ENCODE measurements around the gene CYP2B6. TPM values are rescaled to one million over a fixed set of nuclear protein-coding genes. Genes with fewer than 3 reads are reported as not detected.

CYP2B6 gene
- total and polyA plus RNA-seq, 2 experiments from 2014 or later, result 3.9 to 8.4 TPM

GRCh38 chr19:40960062-40960685, 30.9 kb upstream of the CYP2B6 start:
- no peak overlapping the region for H3K4me2 ChIP-seq
- no peak overlapping the region for H3K27ac Mint-ChIP-seq
- no peaks in the 10 kb centered on the region for H3K4me1 ChIP-seq (ENCODE audit: insufficient read depth)
- DNase-seq (ENCODE audit: low spot score), result no peak
- H3K27me3 ChIP-seq (ENCODE audit: insufficient read depth), result no peaks in the 10 kb centered on the region
- H2AFZ ChIP-seq, result no peak overlapping the region
- no peaks in the 10 kb centered on the region for H3K4me1 Mint-ChIP-seq
- H3K9me3 Mint-ChIP-seq, result peaks cover 17% of the 10 kb centered on the region
- TF ChIP-seq ZNF331 (CRISPR knock-in tag; IDR thresholded peaks at IDR 0.05; ENCODE audit: low read depth) (no peak), STAT1 (IDR thresholded peaks at IDR 0.05; ENCODE audit: unreplicated experiment) (no peak), CREB1 (CRISPR knock-in tag; IDR thresholded peaks at IDR 0.05; ENCODE audit: low read depth) (no peak), ZNF462 (CRISPR knock-in tag; IDR thresholded peaks at IDR 0.05) (no peak), ETS1 (IDR thresholded peaks at IDR 0.05) (no peak), EZH2 (IDR thresholded peaks at IDR 0.05; ENCODE audit: low read depth, unreplicated experiment) (no peak), POLR2AphosphoS5 (IDR thresholded peaks at IDR 0.05; ENCODE audit: low read depth) (no peak), JUNB (IDR thresholded peaks at IDR 0.05; ENCODE audit: unreplicated experiment) (no peak), CTCF (conservative IDR thresholded peaks at IDR 0.05; ENCODE audit: low read depth in 2 of 2) (no peak), EZH2phosphoT487 (IDR thresholded peaks at IDR 0.05; ENCODE audit: unreplicated experiment) (no peak), REST (IDR thresholded peaks at IDR 0.05; ENCODE audit: unreplicated experiment) (no peak), NANOG (IDR thresholded peaks at IDR 0.05; ENCODE audit: borderline replicate concordance) (no peak)
- no peaks in the 10 kb centered on the region for H3K79me2 ChIP-seq (replicated peaks; ENCODE audit: insufficient read depth)
- no peaks in the 10 kb centered on the region for H4K20me1 ChIP-seq (replicated peaks; ENCODE audit: insufficient read depth)
- no peak overlapping the region for H3K4me3 ChIP-seq
- H3K36me3 Mint-ChIP-seq (ENCODE audit: low read depth), result peaks cover 7% of the 10 kb centered on the region; the same call in 2 of the 3 replicates
- peaks cover 2% of the 10 kb centered on the region for H3K27me3 Mint-ChIP-seq (ENCODE audit: insufficient read depth, low read depth, poor library complexity)
- no peaks in the 10 kb centered on the region for H3F3A ChIP-seq (replicated peaks; ENCODE audit: low read depth)
- no peak overlapping the region for H3K27ac ChIP-seq (ENCODE audit: low read depth)
- H3K9me2 ChIP-seq (ENCODE audit: insufficient read depth), result no peaks in the 10 kb centered on the region
- H3K4me3 Mint-ChIP-seq, result no peak overlapping the region
- no peaks in the 10 kb centered on the region; the same call in 1 of the 2 replicates for H3K36me3 ChIP-seq (ENCODE audit: insufficient read depth)
- ATAC-seq, result no peak
